Measurements from ENCODE around the gene SCN1B. TPM values are rescaled to one million over a fixed set of nuclear protein-coding genes. Genes with fewer than 3 reads are reported as not detected.

SCN1B gene
- total and polyA plus RNA-seq, 4 donors = 1.5 to 12.6 (median 9.0) TPM

DNA sequence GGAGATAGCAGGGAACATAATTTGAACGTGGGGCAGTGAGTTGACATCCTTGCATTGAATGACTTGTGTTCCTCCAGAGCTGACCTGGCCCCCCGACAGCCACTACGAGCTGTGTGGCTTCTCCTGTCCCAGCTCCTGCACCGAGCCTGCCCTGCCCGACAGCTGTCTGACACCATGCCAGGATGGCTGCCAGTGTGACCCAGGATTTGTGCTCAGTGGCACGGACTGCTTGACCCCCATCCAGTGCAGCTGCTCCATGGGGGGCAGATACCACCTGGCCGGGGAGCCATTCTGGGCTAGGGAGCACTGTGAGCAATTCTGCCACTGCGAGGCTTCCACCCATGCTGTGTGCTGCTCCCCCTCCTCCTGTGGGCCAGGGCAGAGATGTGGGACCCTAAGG, 56.2 kb downstream of the SCN1B start:
- Histone ChIP-seq H3K27ac (ENCODE audit: low read depth in 1 of 2, low read length in 1 of 2) (no peak overlapping the region), H3K9me3 (ENCODE audit: control insufficient read depth in 4 of 4, insufficient read depth in 3 of 4, low read length in 3 of 4) (no peaks in the 10 kb centered on the region), H3K4me3 (no peak overlapping the region), H3K27me3 (ENCODE audit: control insufficient read depth in 3 of 3, insufficient read depth in 3 of 3, low read length in 2 of 3) (peaks cover 0 to 3% (median 0%) of the 10 kb centered on the region in 3 donors), H3K4me1 (ENCODE audit: control insufficient read depth in 5 of 5, insufficient read depth in 5 of 5, low read length in 5 of 5) (peaks cover 0 to 4% (median 0%) of the 10 kb centered on the region in 5 donors), H3K9ac (ENCODE audit: insufficient read depth in 1 of 2, low read length in 2 of 2) (no peak overlapping the region), H3K36me3 (ENCODE audit: control insufficient read depth in 4 of 4, insufficient read depth in 4 of 4, low read length in 4 of 4) (no peaks in the 10 kb centered on the region)
- no peak for ATAC-seq (ENCODE audit: insufficient read depth, low FRiP score)
- DNase-seq = no peak
- TF ChIP-seq, protein P1, sequence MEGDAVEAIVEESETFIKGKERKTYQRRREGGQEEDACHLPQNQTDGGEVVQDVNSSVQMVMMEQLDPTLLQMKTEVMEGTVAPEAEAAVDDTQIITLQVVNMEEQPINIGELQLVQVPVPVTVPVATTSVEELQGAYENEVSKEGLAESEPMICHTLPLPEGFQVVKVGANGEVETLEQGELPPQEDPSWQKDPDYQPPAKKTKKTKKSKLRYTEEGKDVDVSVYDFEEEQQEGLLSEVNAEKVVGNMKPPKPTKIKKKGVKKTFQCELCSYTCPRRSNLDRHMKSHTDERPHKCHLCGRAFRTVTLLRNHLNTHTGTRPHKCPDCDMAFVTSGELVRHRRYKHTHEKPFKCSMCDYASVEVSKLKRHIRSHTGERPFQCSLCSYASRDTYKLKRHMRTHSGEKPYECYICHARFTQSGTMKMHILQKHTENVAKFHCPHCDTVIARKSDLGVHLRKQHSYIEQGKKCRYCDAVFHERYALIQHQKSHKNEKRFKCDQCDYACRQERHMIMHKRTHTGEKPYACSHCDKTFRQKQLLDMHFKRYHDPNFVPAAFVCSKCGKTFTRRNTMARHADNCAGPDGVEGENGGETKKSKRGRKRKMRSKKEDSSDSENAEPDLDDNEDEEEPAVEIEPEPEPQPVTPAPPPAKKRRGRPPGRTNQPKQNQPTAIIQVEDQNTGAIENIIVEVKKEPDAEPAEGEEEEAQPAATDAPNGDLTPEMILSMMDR (IDR thresholded peaks at IDR 0.05; ENCODE audit: control extremely low read depth, extremely low read depth) = no peak
- WGBS, 2 donors = 83 to 86% methylated on average over 8 of the region's 8 CpGs

DNA sequence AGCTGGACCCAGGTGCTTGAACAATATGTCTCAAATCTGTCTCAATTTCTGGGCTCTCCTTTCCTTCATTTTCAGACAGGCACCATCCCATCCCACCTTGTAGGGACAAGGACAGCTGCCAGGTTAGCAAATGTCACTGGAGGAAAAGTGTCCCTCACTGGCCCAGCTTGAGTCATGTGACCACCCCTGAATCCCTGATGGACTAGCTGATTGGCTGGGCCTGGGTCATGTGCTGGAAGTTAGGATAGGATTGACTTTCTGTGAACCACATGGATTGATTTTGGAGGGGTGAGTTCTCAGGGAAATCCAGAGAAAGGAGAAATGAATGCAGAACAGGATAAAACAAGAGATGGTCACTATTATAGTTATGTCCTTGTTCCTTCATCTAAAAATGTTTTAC, 57.1 kb downstream of the SCN1B start:
- H3K4me1 ChIP-seq (ENCODE audit: control insufficient read depth in 5 of 5, insufficient read depth in 5 of 5, low read length in 5 of 5) = peaks cover 0 to 4% (median 0%) of the 10 kb centered on the region in 5 donors
- ATAC-seq (ENCODE audit: insufficient read depth, low FRiP score) (no peak), DNase-seq (no peak)
- no peaks in the 10 kb centered on the region for H3K36me3 ChIP-seq (ENCODE audit: control insufficient read depth in 4 of 4, insufficient read depth in 4 of 4, low read length in 4 of 4)
- TF ChIP-seq, protein P1 (IDR thresholded peaks at IDR 0.05; ENCODE audit: control extremely low read depth, extremely low read depth) = no peak
- peaks cover 0 to 3% (median 0%) of the 10 kb centered on the region in 3 donors for H3K27me3 ChIP-seq (ENCODE audit: control insufficient read depth in 3 of 3, insufficient read depth in 3 of 3, low read length in 2 of 3)
- H3K9ac ChIP-seq (ENCODE audit: insufficient read depth in 1 of 2, low read length in 2 of 2) = no peak overlapping the region
- no peak overlapping the region for H3K4me3 ChIP-seq
- H3K27ac ChIP-seq (ENCODE audit: low read depth in 1 of 2, low read length in 1 of 2) = no peak overlapping the region
- H3K9me3 ChIP-seq (ENCODE audit: control insufficient read depth in 4 of 4, insufficient read depth in 3 of 4, low read length in 3 of 4) = no peaks in the 10 kb centered on the region

- Histone ChIP-seq H3K9ac (ENCODE audit: insufficient read depth in 1 of 2, low read length in 2 of 2) (no peak overlapping the region), H3K27me3 (ENCODE audit: control insufficient read depth in 3 of 3, insufficient read depth in 3 of 3, low read length in 2 of 3) (peaks cover 0 to 3% (median 0%) of the 10 kb centered on the region in 3 donors), H3K9me3 (ENCODE audit: control insufficient read depth in 4 of 4, insufficient read depth in 3 of 4, low read length in 3 of 4) (no peaks in the 10 kb centered on the region), H3K36me3 (ENCODE audit: control insufficient read depth in 4 of 4, insufficient read depth in 4 of 4, low read length in 4 of 4) (no peaks in the 10 kb centered on the region), H3K4me1 (ENCODE audit: control insufficient read depth in 5 of 5, insufficient read depth in 5 of 5, low read length in 5 of 5) (peaks cover 0 to 4% (median 0%) of the 10 kb centered on the region in 5 donors), H3K27ac (ENCODE audit: low read depth in 1 of 2, low read length in 1 of 2) (no peak overlapping the region), H3K4me3 (no peak overlapping the region)
- ATAC-seq (ENCODE audit: insufficient read depth, low FRiP score) (no peak), DNase-seq (no peak)
- TF ChIP-seq, protein P1 (IDR thresholded peaks at IDR 0.05; ENCODE audit: control extremely low read depth, extremely low read depth) = no peak
- WGBS, 2 donors = 75 to 77% methylated on average over 8 of the region's 8 CpGs
These were observed 58.1 kb downstream of the SCN1B start for GRCh38 chr19:35088131-35088913.
